Ishikawa (cell line): ENCODE data around the gene SMURF1.

ENCODE experiments used
- CEBPB ChIP-seq: IDR thresholded peaks from 2 replicates; pipeline ENCODE4 v1.6.1; 2012
- CREB1 ChIP-seq: IDR thresholded peaks from 2 replicates; pipeline ENCODE4 v1.6.1; 2012; ENCODE audit warnings: low read depth
- EGR1 ChIP-seq: IDR thresholded peaks from 2 replicates; pipeline ENCODE4 v1.6.1; 2012
- EP300 ChIP-seq: IDR thresholded peaks from 2 replicates; pipeline ENCODE4 v1.6.1; 2012; ENCODE audit warnings: borderline replicate concordance
- FOXM1 ChIP-seq: IDR thresholded peaks from 2 replicates; pipeline ENCODE4 v1.6.1; 2012; ENCODE audit warnings: low read depth, borderline replicate concordance
- NFIC ChIP-seq: IDR thresholded peaks from 2 replicates; pipeline ENCODE4 v1.6.1; 2012
- RAD21 ChIP-seq: IDR thresholded peaks from 2 replicates; pipeline ENCODE4 v1.6.1; 2012; ENCODE audit warnings: low read depth
- TAF1 ChIP-seq: IDR thresholded peaks from 2 replicates; pipeline ENCODE4 v1.6.1; 2012; ENCODE audit warnings: low read depth, mild to moderate bottlenecking
- TCF12 ChIP-seq: IDR thresholded peaks from 2 replicates; pipeline ENCODE4 v1.6.1; 2012; ENCODE audit warnings: low read depth
- TEAD4 ChIP-seq: IDR thresholded peaks from 2 replicates; pipeline ENCODE4 v1.6.1; 2012
- YY1 ChIP-seq: IDR thresholded peaks from 2 replicates; pipeline ENCODE4 v1.6.1; 2012; ENCODE audit warnings: low read depth
- ZBTB7A ChIP-seq: IDR thresholded peaks from 2 replicates; pipeline ENCODE4 v1.6.1; 2012; ENCODE audit warnings: low read depth
- TF ChIP-seq, protein P1 (sequence below): IDR thresholded peaks from 2 replicates; pipeline ENCODE4 v1.6.1; 2012
- TF ChIP-seq, protein P2 (sequence below): IDR thresholded peaks from 2 replicates; pipeline ENCODE4 v1.6.1; 2012
- TF ChIP-seq, protein P3 (sequence below): IDR thresholded peaks from 2 replicates; pipeline ENCODE4 v1.6.1; 2012; ENCODE audit warnings: low read depth, mild to moderate bottlenecking

SMURF1 gene

DNA sequence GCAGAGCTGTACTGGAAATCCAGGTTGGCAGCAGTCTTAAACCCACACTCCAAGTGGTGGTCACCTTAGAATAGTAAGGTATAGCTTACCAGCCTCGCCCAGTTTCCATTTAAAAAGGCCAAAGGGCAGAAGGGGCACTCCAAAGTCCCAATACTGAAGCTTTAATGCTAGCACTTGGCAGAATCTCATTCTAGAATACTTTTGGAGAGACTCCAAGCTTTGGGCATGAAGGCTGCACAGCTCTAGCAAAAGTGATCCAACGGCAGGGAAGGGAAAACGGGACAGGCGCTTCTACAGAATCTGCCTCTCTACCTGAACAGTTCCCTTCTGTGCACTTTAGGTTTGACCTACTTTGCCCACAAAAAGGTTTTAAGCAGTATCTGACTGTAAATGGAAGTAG, 19.7 kb downstream of the SMURF1 start:
- TF ChIP-seq CEBPB, result no peak
- TF ChIP-seq, protein P1, sequence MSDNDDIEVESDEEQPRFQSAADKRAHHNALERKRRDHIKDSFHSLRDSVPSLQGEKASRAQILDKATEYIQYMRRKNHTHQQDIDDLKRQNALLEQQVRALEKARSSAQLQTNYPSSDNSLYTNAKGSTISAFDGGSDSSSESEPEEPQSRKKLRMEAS, result no peak
- no peak for TF ChIP-seq NFIC
- TF ChIP-seq TCF12, result no peak
- no peak for TF ChIP-seq EP300
- TF ChIP-seq, protein P2, sequence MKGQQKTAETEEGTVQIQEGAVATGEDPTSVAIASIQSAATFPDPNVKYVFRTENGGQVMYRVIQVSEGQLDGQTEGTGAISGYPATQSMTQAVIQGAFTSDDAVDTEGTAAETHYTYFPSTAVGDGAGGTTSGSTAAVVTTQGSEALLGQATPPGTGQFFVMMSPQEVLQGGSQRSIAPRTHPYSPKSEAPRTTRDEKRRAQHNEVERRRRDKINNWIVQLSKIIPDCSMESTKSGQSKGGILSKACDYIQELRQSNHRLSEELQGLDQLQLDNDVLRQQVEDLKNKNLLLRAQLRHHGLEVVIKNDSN, result no peak
- no peak for TF ChIP-seq YY1
- no peak for TF ChIP-seq FOXM1
- TF ChIP-seq, protein P3, sequence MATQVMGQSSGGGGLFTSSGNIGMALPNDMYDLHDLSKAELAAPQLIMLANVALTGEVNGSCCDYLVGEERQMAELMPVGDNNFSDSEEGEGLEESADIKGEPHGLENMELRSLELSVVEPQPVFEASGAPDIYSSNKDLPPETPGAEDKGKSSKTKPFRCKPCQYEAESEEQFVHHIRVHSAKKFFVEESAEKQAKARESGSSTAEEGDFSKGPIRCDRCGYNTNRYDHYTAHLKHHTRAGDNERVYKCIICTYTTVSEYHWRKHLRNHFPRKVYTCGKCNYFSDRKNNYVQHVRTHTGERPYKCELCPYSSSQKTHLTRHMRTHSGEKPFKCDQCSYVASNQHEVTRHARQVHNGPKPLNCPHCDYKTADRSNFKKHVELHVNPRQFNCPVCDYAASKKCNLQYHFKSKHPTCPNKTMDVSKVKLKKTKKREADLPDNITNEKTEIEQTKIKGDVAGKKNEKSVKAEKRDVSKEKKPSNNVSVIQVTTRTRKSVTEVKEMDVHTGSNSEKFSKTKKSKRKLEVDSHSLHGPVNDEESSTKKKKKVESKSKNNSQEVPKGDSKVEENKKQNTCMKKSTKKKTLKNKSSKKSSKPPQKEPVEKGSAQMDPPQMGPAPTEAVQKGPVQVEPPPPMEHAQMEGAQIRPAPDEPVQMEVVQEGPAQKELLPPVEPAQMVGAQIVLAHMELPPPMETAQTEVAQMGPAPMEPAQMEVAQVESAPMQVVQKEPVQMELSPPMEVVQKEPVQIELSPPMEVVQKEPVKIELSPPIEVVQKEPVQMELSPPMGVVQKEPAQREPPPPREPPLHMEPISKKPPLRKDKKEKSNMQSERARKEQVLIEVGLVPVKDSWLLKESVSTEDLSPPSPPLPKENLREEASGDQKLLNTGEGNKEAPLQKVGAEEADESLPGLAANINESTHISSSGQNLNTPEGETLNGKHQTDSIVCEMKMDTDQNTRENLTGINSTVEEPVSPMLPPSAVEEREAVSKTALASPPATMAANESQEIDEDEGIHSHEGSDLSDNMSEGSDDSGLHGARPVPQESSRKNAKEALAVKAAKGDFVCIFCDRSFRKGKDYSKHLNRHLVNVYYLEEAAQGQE, result no peak
- TF ChIP-seq TEAD4, result no peak
- TF ChIP-seq ZBTB7A, result no peak
- TF ChIP-seq TAF1, result no peak
- no peak for TF ChIP-seq CREB1

DNA sequence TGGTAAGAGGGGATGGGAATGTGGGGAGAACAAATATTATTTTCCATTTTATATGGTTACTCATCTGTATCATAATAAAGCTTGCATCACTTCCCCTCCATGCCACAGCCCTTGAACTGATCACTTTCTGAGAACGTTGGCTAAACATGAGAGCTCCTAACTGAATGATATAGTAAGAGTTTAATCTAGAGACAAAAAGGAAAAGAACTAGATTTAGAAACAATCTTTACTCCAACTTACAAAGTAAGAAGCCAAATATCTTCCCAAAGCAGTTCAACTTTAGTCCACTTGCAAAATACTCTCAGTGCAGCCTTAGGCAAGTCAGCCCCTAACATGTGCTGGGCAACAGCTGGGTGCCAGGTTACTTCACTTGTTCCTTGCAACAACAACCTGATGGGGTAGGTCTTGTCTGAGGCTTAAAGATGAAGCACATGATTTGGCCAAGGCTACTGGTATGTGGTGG, 20.3 kb downstream of the SMURF1 start:
- TF ChIP-seq EGR1 (no peak), RAD21 (no peak), CREB1 (no peak), CEBPB (no peak), YY1 (no peak), TEAD4 (no peak), FOXM1 (no peak), ZBTB7A (no peak), TCF12 (no peak), NFIC (no peak)
- TF ChIP-seq, protein P2, result no peak
- TF ChIP-seq, protein P1, result no peak

DNA sequence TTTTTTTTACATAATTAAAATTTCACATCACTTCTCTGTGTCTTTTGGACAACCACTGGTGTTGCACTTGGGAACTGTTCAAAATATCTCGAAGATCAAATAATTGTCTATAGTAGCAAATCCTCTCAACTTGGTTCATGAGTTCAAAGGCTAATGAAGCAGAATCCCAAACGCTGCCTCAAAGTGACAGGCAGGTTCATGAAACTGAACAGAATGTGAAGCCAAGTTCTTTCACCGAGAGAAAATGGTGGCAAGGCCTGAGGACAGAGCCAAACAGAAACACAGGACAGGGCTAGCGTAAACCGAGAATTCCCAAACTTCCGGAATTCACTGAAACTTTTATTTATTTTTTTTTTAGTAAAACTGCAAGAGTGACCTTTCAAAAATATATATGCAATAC, 21.1 kb downstream of the SMURF1 start:
- no peak for TF ChIP-seq ZBTB7A
- TF ChIP-seq TAF1, result no peak
- no peak for TF ChIP-seq CEBPB
- no peak for TF ChIP-seq EP300
- TF ChIP-seq RAD21, result no peak
- no peak for TF ChIP-seq EGR1
- TF ChIP-seq TCF12, result no peak
- TF ChIP-seq, protein P2, result no peak
- no peak for TF ChIP-seq CREB1
- TF ChIP-seq YY1, result no peak

DNA sequence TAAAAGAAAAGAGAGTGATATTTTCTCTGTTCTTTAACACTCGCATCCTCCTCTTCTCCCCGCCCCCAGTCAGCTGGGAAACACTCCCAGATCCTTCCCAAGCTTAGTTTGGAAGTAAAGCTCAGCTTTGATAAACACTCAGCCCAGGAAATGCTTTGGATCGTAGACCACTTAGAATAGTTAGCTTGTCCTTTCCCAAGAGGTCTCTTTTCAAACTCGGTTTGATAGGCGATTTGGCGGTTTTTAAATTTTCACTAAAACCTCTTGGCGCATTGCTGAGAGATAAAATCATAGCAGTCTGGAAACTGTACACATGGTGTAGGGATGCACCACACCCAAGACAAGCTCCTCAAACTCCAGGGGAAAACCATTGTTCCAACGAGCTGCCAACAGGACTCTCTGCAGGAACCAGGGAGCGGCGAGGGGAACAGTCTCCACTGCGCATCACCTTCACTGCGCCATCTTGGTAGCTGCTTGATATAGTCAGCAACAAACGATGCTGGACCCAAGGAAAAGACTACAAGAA, 22.3 kb downstream of the SMURF1 start:
- TF ChIP-seq TEAD4 (no peak), TAF1 (no peak), CREB1 (no peak), EGR1 (no peak), RAD21 (no peak), FOXM1 (no peak), CEBPB (no peak), YY1 (no peak), ZBTB7A (no peak), TCF12 (no peak)
- TF ChIP-seq, protein P3, result no peak

DNA sequence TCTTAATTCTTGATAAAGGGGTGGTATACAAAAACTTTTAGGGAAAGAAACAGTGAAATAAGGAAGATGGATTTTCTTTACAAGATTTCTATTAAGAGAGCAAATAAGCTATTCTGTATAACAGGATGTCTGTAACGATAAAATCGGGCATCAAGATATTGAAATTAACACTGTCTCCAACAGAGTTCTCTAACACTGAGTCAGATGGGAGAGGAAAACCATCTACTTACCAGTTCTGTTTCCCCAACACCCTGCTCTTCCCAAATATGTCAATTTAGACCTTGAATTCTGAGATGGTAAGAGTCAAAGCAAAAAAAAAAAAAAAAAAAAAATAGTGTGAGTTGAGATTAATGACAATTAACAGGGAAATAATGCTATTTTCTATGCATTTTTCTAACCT, 23.0 kb downstream of the SMURF1 start:
- no peak for TF ChIP-seq CEBPB
- no peak for TF ChIP-seq FOXM1
- TF ChIP-seq TCF12, result no peak
- no peak for TF ChIP-seq NFIC
- no peak for TF ChIP-seq EP300
- no peak for TF ChIP-seq EGR1
- TF ChIP-seq RAD21, result no peak
- TF ChIP-seq, protein P3, result no peak
- TF ChIP-seq, protein P2, result no peak
- TF ChIP-seq, protein P1, result no peak
- no peak for TF ChIP-seq ZBTB7A
- TF ChIP-seq CREB1, result no peak
- TF ChIP-seq YY1, result no peak
- no peak for TF ChIP-seq TEAD4
- no peak for TF ChIP-seq TAF1
